Neural cell (in vitro differentiated cells): ENCODE measurements around the gene ZNF735.

Experiments used
- CTCF ChIP-seq: fragments of 450-650 bp; IDR thresholded peaks from 2 replicates; pipeline ENCODE4 v1.5.1; 2014; ENCODE audit warnings: antibody characterized with exemption, mild to moderate bottlenecking, moderate library complexity; ENCODE audit not compliant: poor library complexity, severe bottlenecking
- POLR2AphosphoS5 ChIP-seq: IDR thresholded peaks from 2 replicates; pipeline ENCODE4 v1.6.1; 2012
- RAD21 ChIP-seq: fragments of 450-650 bp; conservative IDR thresholded peaks from 2 replicates; pipeline ENCODE4 v1.6.1; 2014; ENCODE audit warnings: antibody characterized with exemption, mild to moderate bottlenecking, moderate library complexity
- TAF1 ChIP-seq: IDR thresholded peaks from 2 replicates; pipeline ENCODE4 v1.6.1; 2012; ENCODE audit warnings: low read depth

DNA sequence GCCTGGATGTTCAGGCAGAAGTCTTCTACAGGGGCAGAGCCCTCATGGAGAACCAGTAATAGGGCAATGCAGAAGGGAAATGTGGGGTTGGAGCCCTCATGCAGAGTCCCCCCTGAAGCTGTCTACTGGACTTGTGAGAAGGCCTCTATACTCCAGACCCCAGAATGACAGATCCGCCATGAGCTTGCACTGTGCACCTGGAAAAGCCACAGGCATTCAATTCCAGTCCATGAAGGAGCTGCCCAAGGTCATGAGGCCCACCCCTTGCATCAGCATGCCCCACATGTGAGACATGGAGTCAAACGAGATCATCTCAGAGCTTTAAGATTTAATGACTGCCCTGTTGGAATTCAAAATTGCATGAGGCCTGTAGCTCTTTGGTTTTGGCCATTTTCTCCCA, 16.4 kb downstream of the ZNF735 start:
- TF ChIP-seq RAD21 (no peak), CTCF (no peak), TAF1 (no peak), POLR2AphosphoS5 (no peak)
